Effector memory CD4-positive, alpha-beta T cell (primary cell): ENCODE data around the gene ZMPSTE24.

Experiments used
- DNase-seq, 3 donors: peaks; one replicate each; pipeline ENCODE4 v3.0.0-alpha.2; 2020
- H3K27ac ChIP-seq: 2 replicates; pipeline ENCODE4 v1.7.0; 2013; ENCODE audit warnings: mild to moderate bottlenecking, low read length, moderate library complexity; ENCODE audit not compliant: insufficient read depth, poor library complexity, severe bottlenecking
- H3K27me3 ChIP-seq: replicated peaks from 2 replicates; pipeline ENCODE4 v1.7.0; 2013; ENCODE audit warnings: mild to moderate bottlenecking, low read length; ENCODE audit not compliant: insufficient read depth, control insufficient read depth, poor library complexity, severe bottlenecking
- H3K36me3 ChIP-seq: 2 replicates; pipeline ENCODE4 v1.7.0; 2013; ENCODE audit warnings: mild to moderate bottlenecking, low read length, moderate library complexity; ENCODE audit not compliant: control insufficient read depth, insufficient read depth
- H3K4me1 ChIP-seq: 2 replicates; pipeline ENCODE4 v1.7.0; 2013; ENCODE audit warnings: low read length, mild to moderate bottlenecking; ENCODE audit not compliant: control insufficient read depth, insufficient read depth, poor library complexity, severe bottlenecking
- H3K4me3 ChIP-seq: 2 replicates; pipeline ENCODE4 v1.7.0; 2013; ENCODE audit warnings: low read length, low read depth, mild to moderate bottlenecking; ENCODE audit not compliant: insufficient read depth, poor library complexity, severe bottlenecking
- H3K9me3 ChIP-seq: 2 replicates; pipeline ENCODE4 v1.7.0; 2013; ENCODE audit warnings: mild to moderate bottlenecking, low read length, moderate library complexity; ENCODE audit not compliant: control insufficient read depth

ZMPSTE24 gene

DNA sequence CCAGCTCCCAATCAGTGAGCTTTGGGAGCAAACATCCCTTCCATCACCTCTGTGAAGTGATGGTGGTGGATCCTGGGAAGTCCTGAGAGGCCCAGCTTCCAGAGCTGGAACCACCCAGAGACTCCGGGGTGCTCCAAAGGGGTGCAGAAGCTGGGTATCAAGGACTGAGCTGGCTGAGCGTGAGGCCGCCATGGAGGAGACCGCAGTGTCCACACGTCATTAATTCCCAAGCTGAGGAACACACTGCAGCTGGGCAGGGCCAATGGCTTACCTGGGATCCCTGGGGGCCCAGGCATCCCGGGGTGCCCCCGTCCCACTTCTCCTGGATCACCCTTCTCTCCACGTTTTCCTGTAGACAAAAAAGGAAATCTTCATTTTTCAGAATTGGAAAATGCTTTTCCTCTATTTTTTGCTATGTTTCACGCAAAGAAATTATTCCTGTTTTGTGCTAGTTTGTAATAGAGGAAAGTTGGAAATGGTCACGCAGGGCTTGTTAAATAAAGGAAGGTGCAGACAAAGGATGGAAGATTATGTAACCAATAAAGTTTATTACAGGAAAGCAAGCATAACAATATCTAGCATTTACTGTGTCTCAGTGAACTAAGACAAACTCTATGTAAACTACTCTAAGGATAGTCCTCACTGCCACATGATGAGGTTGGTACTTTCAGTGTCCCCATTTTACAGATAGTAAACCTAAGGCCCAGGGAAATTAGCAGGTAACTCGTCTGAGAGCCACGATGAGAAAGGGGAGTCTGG is 43.7 kb downstream of the ZMPSTE24 start:
- Histone ChIP-seq H3K4me1 (no peaks in the 10 kb centered on the region), H3K36me3 (no peaks in the 10 kb centered on the region)
- DNase-seq, result no peak

DNA sequence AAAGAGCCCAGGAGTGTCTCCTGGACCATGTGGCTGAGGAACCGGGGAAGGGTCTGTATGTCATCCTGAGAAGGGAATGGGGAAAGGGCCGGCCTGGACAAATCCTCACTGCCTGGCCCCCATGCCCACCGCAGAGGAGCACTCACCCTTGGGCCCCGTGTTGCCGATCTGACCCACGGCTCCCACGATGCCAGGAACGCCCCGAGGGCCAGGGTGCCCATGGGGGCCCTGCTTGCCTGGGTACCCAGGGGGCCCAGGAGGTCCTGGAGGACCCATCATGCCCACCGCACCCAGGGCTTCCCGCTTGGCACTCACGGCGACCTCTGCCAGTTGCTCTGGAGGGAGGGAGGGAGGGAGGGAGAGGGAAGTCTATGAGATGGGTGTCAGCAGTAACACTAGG is 44.4 kb downstream of the ZMPSTE24 start:
- no peaks in the 10 kb centered on the region for H3K4me1 ChIP-seq
- H3K4me3 ChIP-seq, result no peak overlapping the region
- H3K36me3 ChIP-seq, result no peaks in the 10 kb centered on the region
- no peak for DNase-seq
- H3K27me3 ChIP-seq, result no peaks in the 10 kb centered on the region
- H3K9me3 ChIP-seq, result no peaks in the 10 kb centered on the region
- H3K27ac ChIP-seq, result no peak overlapping the region

More for the DNA sequence above, 43.7 kb downstream of the ZMPSTE24 start:
- Histone ChIP-seq H3K27ac (no peak overlapping the region), H3K27me3 (no peaks in the 10 kb centered on the region), H3K4me3 (no peak overlapping the region), H3K9me3 (no peaks in the 10 kb centered on the region)

DNA sequence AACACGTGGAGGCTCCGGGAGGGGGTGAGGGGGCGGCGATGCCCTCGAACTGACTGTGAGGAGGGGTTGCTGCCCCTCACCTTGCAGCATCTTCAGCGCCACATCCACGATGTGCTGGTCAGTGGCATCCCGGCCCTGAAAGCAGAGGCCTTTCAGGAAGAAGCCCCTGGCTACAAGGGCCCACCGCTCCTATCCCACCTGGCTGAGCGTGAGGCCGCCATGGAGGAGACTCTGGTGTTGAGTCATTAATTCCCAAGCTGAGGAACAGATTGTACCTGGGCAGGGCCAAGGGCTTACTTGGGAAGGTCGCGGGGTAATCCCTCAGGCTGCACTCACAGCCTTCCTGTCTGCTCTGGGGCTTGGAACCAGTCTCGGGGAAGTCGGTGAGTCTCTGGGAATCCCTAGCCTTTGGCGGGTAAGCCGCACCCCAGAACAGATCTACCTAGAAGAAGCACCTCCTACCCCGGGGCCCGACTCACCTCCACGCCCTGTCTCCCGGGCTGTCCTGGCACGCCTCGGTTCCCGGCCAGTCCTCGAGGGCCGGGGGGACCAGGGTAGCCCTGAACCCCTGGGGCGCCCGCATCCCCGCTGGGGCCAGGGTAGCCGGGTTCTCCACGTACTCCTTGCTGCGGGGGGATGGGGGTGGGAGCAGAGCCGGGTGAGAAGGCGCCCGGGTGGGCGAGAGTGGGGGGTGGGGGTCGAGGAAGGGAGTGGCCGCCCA is 45.2 kb downstream of the ZMPSTE24 start:
- Histone ChIP-seq H3K4me1 (no peaks in the 10 kb centered on the region), H3K36me3 (no peaks in the 10 kb centered on the region), H3K9me3 (no peaks in the 10 kb centered on the region), H3K27ac (no peak overlapping the region), H3K4me3 (no peak overlapping the region), H3K27me3 (no peaks in the 10 kb centered on the region)
- no peak for DNase-seq

DNA sequence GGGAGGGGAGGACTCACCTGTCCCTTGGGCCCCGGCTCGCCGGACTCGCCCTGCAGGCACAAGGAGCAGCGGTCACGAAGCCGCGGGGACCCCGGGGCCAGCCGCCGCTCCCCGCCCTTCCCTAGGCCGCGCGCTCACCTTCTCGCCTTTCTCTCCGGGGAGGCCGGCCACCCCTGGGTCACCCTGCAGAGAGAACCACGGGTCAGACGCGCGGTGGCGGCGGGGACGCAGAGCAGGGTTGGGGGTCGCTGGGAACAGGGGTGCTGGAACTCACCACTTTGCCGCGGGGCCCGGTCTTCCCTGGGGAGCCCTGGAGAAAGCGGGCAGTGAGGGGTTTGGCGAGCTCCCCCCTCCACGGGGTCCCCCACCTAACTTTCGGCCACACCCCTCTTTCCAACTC is 45.8 kb downstream of the ZMPSTE24 start:
- H3K27me3 ChIP-seq, result no peaks in the 10 kb centered on the region
- no peak overlapping the region for H3K4me3 ChIP-seq
- no peaks in the 10 kb centered on the region for H3K9me3 ChIP-seq
- DNase-seq, result no peak
- H3K27ac ChIP-seq, result no peak overlapping the region
- H3K4me1 ChIP-seq, result no peaks in the 10 kb centered on the region
- H3K36me3 ChIP-seq, result no peaks in the 10 kb centered on the region

DNA sequence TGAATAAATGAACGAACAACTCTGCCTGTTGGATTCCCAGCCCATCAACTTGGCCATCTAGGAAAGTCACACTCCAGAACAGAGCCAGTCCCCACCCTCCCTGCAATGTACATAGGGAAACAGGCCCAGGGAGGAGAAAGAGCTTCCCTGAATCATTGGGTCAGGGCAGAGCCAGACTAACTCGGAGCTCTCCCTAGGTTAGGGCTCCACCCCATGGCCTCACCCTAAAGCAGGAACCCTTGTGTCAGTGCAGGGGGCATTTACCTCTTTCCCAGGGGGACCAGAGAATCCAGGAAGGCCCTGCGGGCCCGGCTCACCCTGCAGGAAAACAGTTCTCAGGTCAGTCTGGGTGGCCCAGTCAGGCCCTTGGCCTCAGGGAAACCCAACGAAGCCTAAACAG is 47.4 kb downstream of the ZMPSTE24 start:
- DNase-seq, result no peak
- Histone ChIP-seq H3K27ac (no peak overlapping the region), H3K9me3 (no peaks in the 10 kb centered on the region), H3K4me1 (no peaks in the 10 kb centered on the region), H3K4me3 (no peak overlapping the region), H3K27me3 (no peaks in the 10 kb centered on the region), H3K36me3 (no peaks in the 10 kb centered on the region)

DNA sequence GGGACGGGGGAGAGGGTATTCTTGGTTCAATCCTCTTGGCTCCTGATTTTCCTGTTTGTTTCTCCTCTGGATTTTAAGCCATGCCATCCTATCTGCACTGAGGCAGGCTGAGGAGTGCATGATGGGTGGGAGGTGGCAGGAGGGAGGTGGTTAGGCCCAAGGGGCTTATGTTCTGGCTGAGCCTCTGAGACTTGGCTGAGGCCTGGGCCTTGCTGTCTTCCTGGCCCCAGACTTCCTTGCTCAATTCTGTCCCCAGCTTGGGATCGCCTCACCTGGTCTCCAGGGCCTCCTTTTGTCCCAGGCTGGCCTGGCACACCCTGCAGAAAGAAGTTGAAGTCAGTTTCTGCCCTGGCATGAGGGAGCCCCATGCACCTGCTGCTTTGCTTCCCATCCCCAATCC is 47.8 kb downstream of the ZMPSTE24 start:
- H3K4me3 ChIP-seq, result no peak overlapping the region
- DNase-seq, result no peak
- no peaks in the 10 kb centered on the region for H3K4me1 ChIP-seq
- H3K27ac ChIP-seq, result no peak overlapping the region
- no peaks in the 10 kb centered on the region for H3K9me3 ChIP-seq
- no peaks in the 10 kb centered on the region for H3K36me3 ChIP-seq
- H3K27me3 ChIP-seq, result no peaks in the 10 kb centered on the region

DNA sequence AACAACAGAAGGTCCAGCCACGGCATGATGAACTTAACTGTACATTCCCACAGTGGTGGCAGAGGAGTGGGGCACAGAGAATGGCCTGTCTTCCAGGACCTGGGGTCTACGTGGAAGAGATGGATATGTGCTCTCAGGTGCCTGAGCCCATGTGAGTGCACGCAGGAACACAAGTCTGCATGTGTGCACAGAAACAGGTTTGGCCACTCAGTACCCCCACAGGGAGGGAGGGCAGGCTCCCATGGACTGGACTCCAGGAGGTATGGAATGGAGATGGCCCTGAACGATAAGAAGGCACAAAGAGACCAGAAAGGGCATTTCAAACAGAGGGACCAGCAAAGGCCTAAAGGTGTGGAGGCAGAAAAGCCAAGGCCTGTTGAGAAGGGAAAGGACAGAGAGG is 48.3 kb downstream of the ZMPSTE24 start:
- Histone ChIP-seq H3K27ac (no peak overlapping the region), H3K9me3 (no peaks in the 10 kb centered on the region), H3K27me3 (no peaks in the 10 kb centered on the region), H3K36me3 (no peaks in the 10 kb centered on the region), H3K4me1 (no peaks in the 10 kb centered on the region), H3K4me3 (no peak overlapping the region)
- no peak for DNase-seq

DNA sequence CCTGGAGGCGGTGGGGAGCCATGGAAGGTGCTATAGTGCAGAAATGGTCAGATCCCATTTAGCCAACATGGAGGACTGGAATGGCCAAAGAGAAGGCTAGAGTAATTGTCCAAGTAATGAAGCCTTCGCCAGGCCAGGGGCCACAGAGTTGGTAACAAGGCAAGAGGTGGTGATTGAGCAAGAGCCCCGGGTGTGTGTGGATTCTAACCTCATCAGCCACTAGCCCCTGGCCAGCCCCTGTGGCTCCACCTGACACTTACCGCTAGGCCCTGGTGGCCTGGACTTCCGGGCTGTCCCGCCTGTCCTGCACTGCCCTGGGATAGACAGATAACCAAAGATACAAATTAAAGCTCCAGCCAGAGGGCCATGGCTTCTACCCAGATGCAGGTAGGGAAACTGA is 49.1 kb downstream of the ZMPSTE24 start:
- no peaks in the 10 kb centered on the region for H3K27me3 ChIP-seq
- H3K4me3 ChIP-seq, result no peak overlapping the region
- DNase-seq, result no peak
- no peak overlapping the region for H3K27ac ChIP-seq
- no peaks in the 10 kb centered on the region for H3K9me3 ChIP-seq
- peaks cover under 1% of the 10 kb centered on the region for H3K4me1 ChIP-seq
- no peaks in the 10 kb centered on the region for H3K36me3 ChIP-seq

DNA sequence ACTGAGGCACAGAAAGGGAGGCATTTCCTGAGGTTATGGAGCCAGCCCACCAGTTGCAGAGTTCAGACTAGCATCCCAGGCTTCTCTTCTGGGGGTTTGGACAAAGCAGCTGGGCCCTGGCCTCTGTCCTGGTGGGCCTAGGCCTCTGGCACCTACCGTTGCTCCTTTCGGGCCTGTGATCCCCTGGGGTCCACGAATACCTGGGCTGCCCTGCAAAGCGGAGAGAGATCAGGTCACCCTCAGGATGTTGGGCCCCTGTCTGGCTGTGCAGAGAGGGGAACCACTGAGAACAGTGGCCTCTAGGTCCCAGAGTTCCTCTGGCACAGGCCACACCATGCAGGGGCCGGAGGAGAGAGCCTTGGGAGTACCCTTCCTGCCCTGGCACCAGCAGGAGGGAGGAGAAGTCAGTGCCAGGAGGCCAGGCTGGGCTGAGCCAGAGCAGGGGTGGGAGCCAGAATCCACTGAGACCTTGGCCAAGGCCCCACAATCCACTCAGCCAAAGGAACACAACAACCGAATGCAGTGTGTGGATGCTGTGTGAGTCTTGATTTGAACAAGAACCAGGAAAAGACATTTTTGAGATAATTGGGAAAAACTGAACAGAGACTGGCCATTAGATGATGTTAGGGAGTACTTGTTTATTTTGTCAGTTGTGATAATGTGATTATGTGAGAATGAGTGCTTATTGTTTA is 50.1 kb downstream of the ZMPSTE24 start:
- Histone ChIP-seq H3K9me3 (no peaks in the 10 kb centered on the region), H3K36me3 (no peaks in the 10 kb centered on the region), H3K27ac (no peak overlapping the region), H3K4me3 (no peak overlapping the region), H3K4me1 (peaks cover 5% of the 10 kb centered on the region), H3K27me3 (no peaks in the 10 kb centered on the region)
- DNase-seq, result no peak
